ENCODE measurements around the gene SLFN13.

DNA sequence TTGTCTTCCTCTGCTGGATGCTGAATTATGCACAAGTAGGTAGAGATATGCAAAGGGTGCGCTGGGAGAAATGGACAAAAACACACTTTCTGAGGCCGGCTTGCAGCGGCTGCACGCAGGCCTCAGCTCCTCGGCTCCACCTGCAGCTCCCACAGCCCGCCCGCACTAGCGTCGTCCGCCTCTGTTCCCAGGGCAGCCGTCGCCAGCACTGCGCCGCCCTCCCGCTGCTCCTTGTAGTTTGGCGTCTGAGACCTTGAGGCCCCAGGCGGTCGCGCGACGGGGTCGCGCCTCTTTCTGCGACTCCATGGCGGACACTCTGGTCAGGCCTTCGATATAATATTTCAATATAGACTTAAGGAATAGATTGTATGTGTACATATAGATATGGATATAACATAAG, 41.0 kb downstream of the SLFN13 start:
- TF ChIP-seq, protein P1, sequence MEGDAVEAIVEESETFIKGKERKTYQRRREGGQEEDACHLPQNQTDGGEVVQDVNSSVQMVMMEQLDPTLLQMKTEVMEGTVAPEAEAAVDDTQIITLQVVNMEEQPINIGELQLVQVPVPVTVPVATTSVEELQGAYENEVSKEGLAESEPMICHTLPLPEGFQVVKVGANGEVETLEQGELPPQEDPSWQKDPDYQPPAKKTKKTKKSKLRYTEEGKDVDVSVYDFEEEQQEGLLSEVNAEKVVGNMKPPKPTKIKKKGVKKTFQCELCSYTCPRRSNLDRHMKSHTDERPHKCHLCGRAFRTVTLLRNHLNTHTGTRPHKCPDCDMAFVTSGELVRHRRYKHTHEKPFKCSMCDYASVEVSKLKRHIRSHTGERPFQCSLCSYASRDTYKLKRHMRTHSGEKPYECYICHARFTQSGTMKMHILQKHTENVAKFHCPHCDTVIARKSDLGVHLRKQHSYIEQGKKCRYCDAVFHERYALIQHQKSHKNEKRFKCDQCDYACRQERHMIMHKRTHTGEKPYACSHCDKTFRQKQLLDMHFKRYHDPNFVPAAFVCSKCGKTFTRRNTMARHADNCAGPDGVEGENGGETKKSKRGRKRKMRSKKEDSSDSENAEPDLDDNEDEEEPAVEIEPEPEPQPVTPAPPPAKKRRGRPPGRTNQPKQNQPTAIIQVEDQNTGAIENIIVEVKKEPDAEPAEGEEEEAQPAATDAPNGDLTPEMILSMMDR (IDR thresholded peaks at IDR 0.05): no peak
- TF ChIP-seq POLR2A (IDR thresholded peaks at IDR 0.05) (no peak), EP300 (IDR thresholded peaks at IDR 0.05) (no peak)

Measured in tibial nerve (tissue), 4 donors.